ENCODE results near the gene XYLT1.

GRCh38 chr16:17101646-17102045, 369.1 kb downstream of the XYLT1 start:
- TF ChIP-seq CTCF (IDR thresholded peaks at IDR 0.05) (no peak), POLR2A (IDR thresholded peaks at IDR 0.05) (no peak)
